Cerebellar nuclear complex (tissue), 1 donor: ENCODE data around the gene SMIM44.
A peak's percentile ranks its signal among the peaks of the same experiment; 100 is the strongest.
"Not testable (repeated sequence)": the region's sequence is repeated elsewhere in the genome, so short reads cannot be mapped to it uniquely, and the experiment has no call there.

Experiments used
- DNase-seq, 2 experiments: peaks; one replicate each; lab custom pipeline; 2025; lab: John Stamatoyannopoulos, UW

SMIM44 gene

GRCh38 chr19:3457528-3458228 lies 25.6 kb downstream of the SMIM44 start:
- DNase-seq: no peak

- no peak for DNase-seq
These were observed 26.2 kb downstream of the SMIM44 start for GRCh38 chr19:3456925-3457527.

- no peak for DNase-seq
These were observed 27.2 kb downstream of the SMIM44 start for GRCh38 chr19:3455960-3456601.

- no peak for DNase-seq
These were observed 27.8 kb downstream of the SMIM44 start for GRCh38 chr19:3455393-3455955.

- DNase-seq: no peak
These were observed 28.4 kb downstream of the SMIM44 start for GRCh38 chr19:3454656-3455392.

GRCh38 chr19:3453840-3454239 lies 29.4 kb downstream of the SMIM44 start:
- no peak for DNase-seq

- not testable (repeated sequence) for DNase-seq
These were observed 30.4 kb downstream of the SMIM44 start for GRCh38 chr19:3452942-3453214.

- DNase-seq: no peak
These were observed 30.9 kb downstream of the SMIM44 start for GRCh38 chr19:3452171-3452941.

- DNase-seq: no peak
These were observed 31.8 kb downstream of the SMIM44 start for GRCh38 chr19:3451451-3451866.

- no peak for DNase-seq
These were observed 32.3 kb downstream of the SMIM44 start for GRCh38 chr19:3450796-3451411.

- no peak for DNase-seq
These were observed 34.5 kb downstream of the SMIM44 start for GRCh38 chr19:3448616-3449334.

- DNase-seq: not testable (repeated sequence)
These were observed 36.6 kb downstream of the SMIM44 start for GRCh38 chr19:3446657-3447056.

GRCh38 chr19:3444695-3445234 lies 38.5 kb downstream of the SMIM44 start:
- DNase-seq: no peak

- peak in 1 of 2 experiments; percentile 68 for DNase-seq
These were observed 39.2 kb downstream of the SMIM44 start for GRCh38 chr19:3443840-3444694.

GRCh38 chr19:3442487-3443071 lies 40.7 kb downstream of the SMIM44 start:
- DNase-seq: no peak

- no peak for DNase-seq
These were observed 41.3 kb downstream of the SMIM44 start for GRCh38 chr19:3441986-3442329.

GRCh38 chr19:3441089-3441985 lies 41.9 kb downstream of the SMIM44 start:
- DNase-seq: no peak

- no peak for DNase-seq
These were observed 43.2 kb downstream of the SMIM44 start for GRCh38 chr19:3440082-3440481.
